HG03095 (cell line): ENCODE results near the gene SH2D6.
A peak's percentile ranks its signal among the peaks of the same experiment; 100 is the strongest.

Source experiments
- ATAC-seq: cut with Tn5 transposase; IDR thresholded peaks from one replicate; pipeline ENCODE4 v1.9.1; 2021; ENCODE audit warnings: moderate library complexity; ENCODE audit not compliant: unreplicated experiment

Gene SH2D6

DNA sequence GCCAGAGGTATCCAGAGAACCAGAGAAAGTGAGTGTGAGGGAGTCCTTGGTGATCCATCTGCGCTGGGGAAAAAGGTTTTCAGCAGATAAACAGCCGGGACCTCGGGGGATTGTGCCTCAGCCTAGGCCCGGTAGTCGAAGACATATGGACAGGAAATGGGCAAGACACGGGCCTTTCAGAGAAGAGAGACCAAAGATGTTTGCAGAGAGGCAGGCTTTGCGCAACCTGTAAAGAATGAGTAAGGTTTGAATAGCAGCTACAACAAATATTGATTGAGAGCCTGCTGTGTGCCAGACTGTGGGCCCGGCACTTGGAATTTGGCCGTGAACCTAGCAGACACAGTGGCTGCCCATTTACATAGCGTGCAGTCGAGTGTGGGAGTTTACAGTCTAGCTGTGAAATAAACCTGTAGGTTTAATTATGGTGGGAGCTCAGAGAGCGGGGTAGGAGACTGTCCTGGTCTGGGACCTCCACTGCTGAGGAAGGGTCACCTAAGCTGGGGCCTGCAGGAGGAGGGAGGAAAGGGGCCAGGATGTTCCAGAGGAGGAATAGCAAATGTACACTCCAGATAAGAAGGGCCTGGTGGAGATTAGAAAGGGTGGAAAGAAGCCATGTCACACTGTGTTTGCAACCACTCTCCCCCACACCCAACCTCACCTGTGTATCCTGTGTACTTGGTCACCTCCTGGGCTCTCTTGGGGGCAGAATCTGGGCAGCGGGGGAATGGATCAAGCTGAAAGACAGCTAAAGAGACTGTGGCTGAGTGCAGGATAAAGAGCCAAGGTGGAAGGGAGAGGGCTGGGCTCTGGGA, 3.0 kb downstream of the SH2D6 start:
- ATAC-seq = no peak

DNA sequence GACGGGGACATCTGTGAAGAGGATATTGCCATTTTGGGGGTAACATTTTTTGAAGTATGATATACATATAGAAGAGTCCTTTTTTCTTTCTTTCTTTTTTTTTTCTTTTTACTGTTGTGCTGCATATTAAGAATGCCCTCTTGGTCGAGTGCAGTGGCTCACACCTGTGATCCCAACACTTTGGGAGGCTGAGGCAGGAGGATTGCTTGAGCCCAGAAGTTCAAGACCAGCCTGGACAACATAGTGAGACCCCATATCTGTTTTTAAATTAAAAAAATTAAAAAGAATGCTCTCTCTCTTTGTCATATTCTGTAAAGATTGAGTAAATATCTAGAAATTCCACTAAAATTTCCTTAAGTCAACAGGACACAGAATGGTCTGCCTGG, 3.6 kb downstream of the SH2D6 start:
- no peak for ATAC-seq

DNA sequence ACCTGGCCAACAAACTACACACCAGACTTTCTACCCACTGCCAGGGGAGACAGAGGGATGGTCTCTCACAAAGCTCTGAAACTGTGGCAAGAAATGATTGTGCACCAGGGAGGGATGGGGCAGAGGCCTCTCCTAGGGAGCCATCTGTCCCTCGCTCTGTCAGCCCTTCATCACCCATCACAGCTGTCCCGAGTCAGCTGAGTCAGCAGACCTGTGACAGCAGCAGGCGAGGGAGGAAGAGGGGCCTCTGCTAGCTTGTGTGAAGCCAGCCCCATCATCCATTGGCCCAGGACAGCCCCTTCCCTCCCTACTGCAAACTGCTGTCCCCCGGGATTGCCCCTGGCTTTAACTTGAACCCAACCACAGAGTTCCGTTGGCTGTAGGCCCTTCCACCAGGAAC, 5.0 kb downstream of the SH2D6 start:
- ATAC-seq = no peak

DNA sequence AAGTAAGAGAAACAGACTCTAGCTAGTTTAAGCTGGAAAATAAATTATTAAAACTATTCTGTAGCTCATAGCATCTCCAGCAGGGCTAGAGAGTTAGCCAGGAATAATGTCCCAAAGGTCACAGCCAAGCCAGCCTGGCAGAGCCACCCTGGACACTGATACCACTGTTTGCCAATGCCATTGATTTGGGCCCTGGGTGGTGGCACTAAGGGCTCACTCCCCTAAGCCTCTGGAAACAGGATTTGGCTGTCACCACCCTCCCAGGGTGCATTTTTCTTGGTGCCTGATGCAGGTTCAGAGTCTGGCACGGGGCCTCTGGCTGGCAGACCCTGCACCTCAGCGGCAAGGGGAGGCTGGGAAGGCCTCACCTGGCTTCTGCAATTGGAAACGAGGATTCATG, 7.1 kb downstream of the SH2D6 start:
- no peak for ATAC-seq

DNA sequence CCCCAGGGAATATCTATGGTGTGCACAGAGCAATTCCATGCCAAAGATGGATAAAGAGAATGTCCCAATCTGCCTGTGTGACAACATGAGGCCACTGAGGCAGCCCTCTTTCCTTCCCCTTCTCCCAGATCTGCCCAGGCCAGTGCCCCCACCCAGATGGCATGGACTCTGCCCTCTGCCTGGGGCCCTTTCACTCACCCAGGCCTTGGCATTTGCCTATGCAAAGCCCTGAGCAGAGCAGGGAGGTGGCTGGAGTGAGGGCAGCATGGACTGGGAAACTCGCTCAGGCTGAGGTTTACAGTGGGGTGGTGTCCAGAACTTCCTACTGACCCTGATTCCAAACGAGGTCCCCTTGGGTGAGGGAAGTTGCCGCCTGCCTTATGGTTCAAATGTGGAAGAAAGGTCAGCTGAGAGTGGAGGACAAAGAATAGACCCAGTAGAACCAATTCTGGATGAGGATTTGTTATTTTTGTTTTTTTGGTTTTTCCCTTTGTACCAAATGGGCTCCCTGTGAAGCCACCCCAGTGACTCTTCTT, 8.9 kb downstream of the SH2D6 start:
- no peak for ATAC-seq

DNA sequence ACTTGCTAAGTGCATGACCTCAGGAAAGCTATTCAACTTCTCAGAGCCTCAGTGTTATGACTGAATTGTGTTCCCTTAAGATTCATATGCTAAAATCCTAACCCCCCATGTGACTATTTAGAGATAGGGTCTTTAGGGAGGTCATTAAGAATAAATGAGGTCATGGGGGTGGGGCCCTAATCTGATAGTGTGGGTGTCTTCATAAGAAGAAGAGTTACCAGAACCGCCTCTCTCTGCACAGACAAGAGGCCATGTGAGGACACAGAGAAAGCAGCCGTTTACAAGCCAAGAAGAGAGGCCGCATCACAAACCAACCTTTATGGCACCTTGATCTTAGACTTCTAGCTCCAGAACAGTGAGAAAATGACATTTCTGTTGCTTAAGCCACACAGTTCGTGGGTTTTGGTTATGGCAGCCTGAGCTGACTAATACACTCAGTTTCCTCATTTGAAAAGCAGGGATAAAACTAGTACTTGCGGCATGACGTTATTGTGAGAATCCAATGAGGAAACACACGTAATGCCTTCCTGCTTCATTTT, 9.9 kb downstream of the SH2D6 start:
- no peak for ATAC-seq

DNA sequence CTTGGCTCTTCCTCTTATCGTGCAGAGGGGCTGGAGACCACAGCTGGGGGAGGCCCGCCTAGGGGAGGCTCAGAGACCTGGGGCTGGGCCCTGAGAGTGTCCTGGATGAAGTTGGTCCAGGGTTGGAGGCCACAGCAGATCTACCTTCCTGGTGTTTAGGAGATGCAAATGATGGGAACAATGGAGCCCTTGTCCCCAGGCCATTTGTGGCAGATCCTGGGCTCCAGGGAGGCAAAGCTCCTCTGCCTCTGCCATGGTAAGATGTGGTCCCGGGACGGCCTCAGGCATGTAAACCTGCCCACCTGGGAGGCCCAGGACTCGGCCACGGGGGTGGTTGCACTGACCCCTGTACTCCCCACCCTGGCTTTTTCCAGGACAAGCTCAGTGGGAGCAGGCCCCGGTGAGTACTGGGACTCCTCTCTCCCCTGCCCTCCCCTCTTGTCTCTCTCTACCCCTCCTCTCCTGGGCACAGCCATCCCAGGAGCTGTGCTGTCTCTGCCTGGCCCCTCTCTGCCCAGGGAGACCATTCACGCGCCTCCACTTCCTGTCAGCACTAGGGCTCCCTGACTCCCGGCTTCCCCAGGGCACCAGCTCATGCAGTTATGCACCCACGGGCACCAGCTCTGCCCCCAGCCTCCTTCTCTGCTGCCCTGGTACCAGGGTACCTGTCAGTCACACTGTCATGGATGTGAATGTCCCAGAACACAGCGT, 10.9 kb downstream of the SH2D6 start:
- no peak for ATAC-seq

DNA sequence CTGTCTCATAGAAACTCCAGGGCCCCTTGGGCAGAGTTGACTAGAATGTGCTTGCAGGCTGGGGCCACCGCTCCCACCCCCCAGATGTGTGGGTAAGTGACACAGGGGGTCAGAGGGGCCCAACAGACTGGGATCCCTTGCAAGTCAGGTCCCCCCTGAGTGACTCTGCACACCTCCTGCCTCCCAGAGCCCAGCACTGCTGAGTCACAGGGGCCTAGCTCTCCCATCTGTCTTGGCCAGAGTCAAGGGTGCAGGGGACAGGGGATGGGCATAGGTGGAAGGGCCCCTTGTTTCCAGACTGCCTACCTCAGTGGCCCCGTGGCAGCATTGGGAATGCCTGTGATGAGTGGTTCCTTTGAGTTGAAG, 11.4 kb downstream of the SH2D6 start:
- ATAC-seq = no peak

DNA sequence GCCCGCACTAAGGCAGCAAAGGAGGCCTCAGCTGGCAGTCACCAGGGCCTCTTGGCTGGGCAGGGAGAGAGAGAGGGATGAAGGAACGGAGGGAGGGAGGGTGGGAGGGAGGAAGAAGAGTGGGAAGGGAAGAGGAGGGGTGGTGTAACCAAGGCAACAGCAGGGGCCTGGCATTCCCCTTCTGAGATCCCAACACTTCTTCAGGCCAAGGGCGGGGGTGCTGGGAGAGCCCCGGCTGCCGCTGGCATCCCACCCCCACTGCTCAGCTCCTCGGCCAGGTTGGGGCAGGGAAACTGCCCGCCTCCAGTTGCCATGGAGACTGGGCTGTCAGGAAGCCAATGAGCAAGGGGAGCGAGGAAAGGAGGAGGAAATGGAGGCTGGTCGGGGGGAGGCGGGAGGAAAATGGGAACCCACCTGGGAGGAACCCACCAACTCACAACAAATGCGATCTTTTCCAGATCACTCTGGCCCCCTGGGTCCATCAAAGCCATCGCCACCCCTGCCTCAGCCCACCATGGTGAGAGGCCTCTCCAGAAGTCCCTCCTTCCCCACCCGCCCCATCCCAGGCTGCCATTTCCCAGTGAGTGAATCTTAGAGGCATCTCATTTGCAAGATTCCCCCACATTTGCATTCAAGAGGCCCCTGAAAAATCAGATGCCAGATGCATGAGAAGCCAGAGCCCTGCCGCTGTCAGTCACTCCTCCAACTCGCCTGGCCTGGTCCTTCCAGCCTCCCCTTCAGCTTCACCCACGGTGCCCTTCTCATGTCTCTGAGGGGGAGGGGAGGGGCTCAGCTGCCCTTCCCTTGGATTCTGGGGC, 12.4 kb downstream of the SH2D6 start:
- ATAC-seq = no peak

DNA sequence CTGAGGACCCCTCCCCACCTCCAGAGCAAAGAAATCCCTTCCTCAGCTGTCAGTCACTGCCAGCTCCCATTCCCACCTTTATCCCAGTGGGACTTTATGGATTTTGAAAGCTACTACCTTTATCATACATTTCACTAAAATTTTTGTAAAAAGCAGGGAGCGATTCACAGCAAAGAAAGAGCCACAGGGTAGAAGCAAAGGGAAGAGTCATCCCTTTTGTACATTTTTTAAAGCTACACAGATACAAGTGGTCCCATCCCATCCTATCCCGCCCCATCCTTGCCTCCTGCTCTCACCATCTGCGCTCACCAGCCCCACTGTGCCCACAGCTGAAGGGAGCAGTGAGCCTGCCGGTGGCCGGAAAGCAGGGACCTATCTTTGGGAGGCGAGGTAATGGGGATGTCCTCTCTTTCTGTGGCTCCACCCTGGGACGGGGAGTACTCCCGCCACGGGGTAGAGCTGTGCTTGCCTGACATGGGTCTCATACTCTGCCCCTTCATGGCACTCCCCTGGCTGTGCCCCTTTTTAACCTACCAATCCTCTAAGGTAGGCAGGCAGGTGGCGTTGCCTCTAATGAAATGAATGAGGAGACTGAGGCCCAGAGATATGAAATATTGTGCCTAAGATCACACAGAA, 13.2 kb downstream of the SH2D6 start:
- ATAC-seq = no peak

DNA sequence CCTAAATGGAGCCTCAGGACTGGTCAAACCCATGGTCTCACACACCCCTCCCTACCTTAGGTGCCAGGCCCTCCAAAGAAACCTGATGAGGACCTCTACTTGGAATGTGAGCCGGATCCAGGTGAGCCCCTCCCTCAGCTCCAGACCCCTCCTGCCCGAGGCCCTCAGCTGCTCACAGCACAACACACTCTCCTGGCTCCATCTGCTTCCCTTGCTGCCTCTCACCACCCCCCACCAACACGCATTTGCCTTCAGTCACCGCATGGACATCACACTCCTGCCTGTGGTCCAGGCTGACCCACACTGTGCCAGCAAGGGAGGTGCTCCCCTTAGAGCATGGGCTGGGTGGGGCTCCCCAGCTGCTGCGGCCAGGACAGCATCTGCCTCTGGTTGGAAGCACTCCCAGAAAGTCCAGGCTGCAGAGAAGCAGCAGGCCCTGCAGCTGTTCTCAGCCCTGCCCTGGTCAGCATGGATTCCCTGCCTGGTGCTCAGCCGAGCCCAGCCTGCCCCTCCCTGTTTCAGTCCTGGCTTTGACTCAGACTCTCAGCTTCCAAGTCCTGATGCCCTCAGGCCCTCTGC, 15.1 kb downstream of the SH2D6 start:
- ATAC-seq = no peak

DNA sequence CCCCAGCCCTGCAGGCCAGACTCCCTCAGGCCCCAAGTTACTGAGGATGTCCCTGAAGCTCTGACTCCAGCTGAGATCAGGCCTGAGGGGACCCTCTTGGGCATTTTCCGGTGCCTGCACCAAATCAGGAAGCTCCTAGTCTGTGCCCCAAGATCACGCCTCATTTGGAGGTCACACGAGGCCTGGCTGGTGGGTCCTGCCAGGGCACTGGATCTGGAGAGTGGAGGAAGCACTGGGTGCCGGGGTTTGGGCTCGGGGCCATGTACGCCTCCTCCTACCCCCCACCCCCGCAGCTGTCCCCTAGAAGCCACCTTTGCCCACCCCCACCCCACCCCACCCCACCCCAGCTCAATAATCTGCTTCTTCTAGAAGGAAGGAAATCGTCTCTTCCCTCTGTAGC, 16.2 kb downstream of the SH2D6 start:
- no peak for ATAC-seq

DNA sequence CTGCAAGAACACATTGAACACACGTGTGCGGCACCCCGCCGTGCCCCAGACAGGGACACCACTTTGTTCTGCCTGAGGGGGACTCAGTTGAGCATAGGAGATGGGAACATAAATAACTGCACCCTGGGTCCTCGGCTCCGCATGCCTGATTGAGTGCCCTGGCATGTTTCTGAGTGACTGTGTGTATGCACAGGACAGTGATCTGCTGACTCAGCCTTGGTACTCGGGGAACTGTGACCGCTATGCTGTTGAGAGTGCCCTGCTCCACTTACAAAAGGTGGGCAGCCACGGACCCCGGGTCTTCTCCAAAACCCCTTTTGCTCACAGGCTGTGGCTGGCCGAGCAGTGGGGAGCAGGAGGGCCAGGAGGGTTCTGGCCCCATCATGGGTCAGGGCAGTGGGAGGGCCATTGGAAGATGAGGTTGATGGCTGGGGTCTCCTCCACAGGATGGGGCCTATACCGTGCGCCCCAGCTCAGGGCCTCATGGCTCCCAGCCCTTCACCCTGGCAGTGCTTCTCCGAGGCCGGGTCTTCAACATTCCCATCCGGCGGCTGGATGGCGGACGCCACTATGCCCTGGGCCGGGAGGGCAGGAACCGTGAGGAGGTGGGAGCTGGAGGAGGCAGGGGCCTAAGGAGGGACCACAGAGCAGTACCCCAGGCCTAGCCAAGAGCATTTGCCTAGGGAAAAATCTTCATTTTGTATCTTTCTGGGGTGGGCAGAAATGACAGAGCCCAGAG, 16.9 kb downstream of the SH2D6 start:
- no peak for ATAC-seq

DNA sequence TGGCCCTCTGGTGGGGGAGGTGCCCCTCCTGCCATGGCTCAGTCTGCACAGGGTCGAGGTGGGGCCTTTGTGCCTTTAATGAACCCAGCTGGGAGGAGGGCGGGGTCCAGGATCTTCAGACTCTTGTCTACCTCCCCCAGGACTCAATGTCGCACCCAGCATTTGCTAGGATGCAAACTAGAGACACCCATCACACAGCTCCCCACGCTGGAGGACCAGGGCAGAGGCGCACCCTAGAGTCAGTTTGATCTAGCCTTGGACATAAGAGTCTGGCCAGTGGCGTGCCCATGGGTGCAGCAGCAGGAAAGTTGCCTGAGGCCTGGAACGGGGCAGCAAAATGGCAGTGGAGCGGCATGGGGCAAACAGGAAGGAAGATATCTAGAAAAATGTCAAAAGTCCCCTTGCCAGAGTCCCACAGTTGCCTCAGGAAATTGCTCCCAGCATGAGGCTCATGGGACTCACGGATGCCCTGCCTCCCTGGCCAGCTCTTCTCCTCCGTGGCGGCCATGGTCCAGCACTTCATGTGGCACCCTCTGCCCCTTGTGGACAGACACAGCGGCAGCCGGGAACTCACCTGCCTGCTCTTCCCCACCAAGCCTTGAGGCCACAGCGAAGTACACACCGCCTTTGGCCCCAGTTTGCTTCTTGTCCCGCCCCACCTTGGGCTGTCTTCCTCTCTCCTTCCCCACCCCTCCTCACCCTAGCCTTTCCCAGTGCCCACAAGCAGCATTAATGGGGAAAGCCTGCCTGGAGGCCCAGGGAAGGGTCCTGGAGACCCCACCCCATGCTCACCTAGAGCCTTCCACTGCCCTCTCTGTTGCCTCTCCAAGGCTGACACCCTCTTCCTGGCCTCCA, 17.7 kb downstream of the SH2D6 start:
- ATAC-seq = no peak

DNA sequence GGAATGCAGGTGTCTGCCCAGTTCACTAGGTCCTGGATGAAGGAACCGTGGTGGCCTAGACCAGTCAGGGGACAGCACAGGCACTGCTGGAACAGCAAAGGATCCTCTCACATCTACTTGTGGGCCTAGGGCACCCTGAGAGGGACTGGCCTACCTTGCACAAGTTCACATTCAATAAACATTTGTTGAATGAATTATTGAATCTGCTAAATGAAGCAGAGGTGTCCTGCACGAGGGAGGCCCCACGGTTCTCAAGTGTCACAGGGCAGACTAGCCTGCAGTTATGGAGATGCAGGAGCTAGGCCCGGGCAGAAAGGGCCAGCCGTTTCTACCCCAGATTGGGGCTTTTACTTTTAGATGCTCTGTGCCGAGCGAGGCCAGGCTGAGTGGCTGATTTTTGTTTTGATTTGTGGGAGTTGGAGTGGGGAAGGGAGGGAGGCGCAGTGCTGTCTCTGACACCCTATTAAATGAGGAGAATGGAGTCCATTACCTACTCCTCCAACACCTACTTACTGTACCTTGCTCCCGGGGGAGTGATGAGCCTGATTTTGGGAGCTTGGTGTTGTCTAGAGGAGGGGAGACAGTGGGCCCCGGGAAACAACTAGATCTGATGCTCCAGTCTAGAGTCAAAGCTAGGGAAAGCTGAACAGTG, 18.4 kb downstream of the SH2D6 start:
- peak; percentile 7 for ATAC-seq

DNA sequence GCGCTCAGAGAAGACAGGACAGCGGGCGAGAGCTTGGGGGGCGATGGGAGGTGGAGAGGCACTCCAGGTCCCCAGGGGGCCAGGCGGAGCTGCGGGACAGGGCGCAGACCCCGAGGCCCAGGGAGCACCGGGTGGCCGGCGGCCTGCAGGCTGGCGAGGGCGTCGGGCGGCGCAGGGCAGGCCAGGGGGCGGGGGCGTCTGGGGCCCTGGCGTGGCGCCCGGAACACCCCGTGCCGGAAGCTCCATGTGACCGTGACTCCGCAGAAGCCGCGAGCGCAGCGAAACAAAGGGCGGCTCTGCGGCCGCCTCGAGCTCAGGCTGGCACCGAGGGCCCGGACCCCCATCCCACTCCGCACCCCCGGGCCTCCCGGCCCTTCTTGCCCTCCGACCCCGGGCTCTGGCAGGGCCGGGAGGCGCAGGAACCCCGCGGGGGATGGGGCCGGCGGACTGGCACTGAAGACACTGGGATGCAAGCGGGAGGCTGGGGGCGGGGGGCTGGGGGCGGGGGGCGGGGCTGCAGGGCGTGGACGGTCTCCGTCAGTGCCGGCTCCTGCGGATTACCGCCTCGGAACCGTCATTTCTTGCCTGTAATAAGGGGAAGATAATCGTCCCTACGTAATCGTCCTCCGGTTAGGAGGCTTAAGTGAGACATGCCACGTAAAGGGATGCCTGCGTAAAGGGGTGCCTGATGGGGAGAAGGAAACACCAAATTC, 19.1 kb downstream of the SH2D6 start:
- peak; percentile 85 for ATAC-seq

DNA sequence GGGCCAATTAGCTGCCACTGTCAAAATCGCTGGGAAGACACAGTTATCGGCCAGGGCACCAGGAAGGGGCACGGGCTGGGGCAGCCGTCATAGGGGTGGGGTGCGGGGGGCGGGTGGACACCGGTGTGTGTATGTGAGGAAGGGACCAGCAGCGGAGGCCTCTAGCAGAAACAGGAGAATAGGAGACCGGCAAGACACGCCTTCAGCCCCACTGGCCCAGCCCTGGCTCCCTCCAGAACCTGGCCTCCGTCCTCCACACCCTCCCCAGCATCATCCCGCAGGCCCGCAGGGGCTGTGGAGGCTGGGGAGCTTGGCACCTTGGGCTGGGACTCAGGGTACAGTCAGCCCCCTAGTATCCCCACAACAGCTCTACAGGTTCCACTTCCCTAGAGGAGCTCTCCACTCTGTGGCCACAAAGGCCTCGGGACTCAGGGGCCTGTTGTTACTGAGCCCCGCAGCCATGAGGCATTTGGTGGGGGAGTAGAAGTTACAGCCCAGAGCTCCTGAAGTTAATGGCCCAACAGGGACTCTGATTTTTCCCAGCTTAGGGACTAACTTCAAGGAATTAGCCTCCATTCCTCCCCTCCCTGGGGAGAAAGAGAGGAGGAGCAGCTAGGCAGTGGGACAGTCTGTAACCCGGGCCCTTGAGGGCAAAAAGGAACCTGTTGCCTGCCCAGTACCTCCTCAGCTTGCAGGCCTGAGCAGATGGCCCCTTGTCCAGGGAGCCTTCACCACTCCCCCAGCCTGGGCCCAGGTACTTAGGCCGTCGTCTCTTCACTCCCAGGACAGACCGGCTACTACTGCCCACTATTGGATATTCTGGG, 19.9 kb downstream of the SH2D6 start:
- ATAC-seq = no peak
